Loucy (cell line): ENCODE results near the gene ELL2.

Experiments used
- H2AFZ ChIP-seq: fragments of 200-600 bp; sonication (generic); 2 replicates; pipeline ENCODE4 v1.6.0; 2016; ENCODE audit warnings: antibody characterized with exemption, mild to moderate bottlenecking, low read length, moderate library complexity
- H3F3A ChIP-seq: fragments of 200-600 bp; 2 replicates; pipeline ENCODE4 v1.6.0; 2016; ENCODE audit warnings: antibody characterized with exemption, low read depth, mild to moderate bottlenecking
- H3K27me3 ChIP-seq: fragments of 200-600 bp; sonication (generic); 2 replicates; pipeline ENCODE4 v1.6.1; 2014; ENCODE audit warnings: low read length, mild to moderate bottlenecking; ENCODE audit not compliant: insufficient read depth, poor library complexity, severe bottlenecking
- H3K36me3 ChIP-seq: fragments of 200-600 bp; sonication (generic); 2 replicates; pipeline ENCODE4 v1.6.1; 2016; ENCODE audit warnings: low read length; ENCODE audit not compliant: insufficient read depth
- H3K4me1 ChIP-seq: fragments of 200-600 bp; sonication (generic); 2 replicates; pipeline ENCODE4 v1.5.1; 2014; ENCODE audit warnings: low read length, mild to moderate bottlenecking; ENCODE audit not compliant: insufficient read depth, poor library complexity, severe bottlenecking
- H3K4me2 ChIP-seq: fragments of 200-600 bp; sonication (generic); 2 replicates; pipeline ENCODE4 v1.6.0; 2014; ENCODE audit warnings: antibody characterized with exemption, low read length, low read depth, mild to moderate bottlenecking; ENCODE audit not compliant: poor library complexity, severe bottlenecking
- H3K4me3 ChIP-seq: fragments of 200-600 bp; sonication (generic); 2 replicates; pipeline ENCODE4 v1.5.1; 2014; ENCODE audit warnings: low read length, mild to moderate bottlenecking, mixed read lengths; ENCODE audit not compliant: poor library complexity, severe bottlenecking
- H3K79me2 ChIP-seq: fragments of 200-600 bp; sonication (generic); 2 replicates; pipeline ENCODE4 v1.6.1; 2014; ENCODE audit warnings: low read length; ENCODE audit not compliant: insufficient read depth
- H3K9ac ChIP-seq: fragments of 200-600 bp; sonication (generic); 2 replicates; pipeline ENCODE4 v1.6.0; 2014; ENCODE audit warnings: mild to moderate bottlenecking, low read depth, low read length, moderate library complexity; ENCODE audit not compliant: poor library complexity, severe bottlenecking
- H3K9me2 ChIP-seq: fragments of 200-600 bp; sonication (generic); replicated peaks from 2 replicates; pipeline ENCODE4 v1.6.1; 2016; ENCODE audit warnings: low read depth, low read length, mixed read lengths
- H3K9me3 ChIP-seq: fragments of 200-600 bp; sonication (generic); 2 replicates; pipeline ENCODE4 v1.6.1; 2014; ENCODE audit warnings: mild to moderate bottlenecking, antibody characterized with exemption, low read length, low read depth; ENCODE audit not compliant: insufficient read depth
- H4K20me1 ChIP-seq: fragments of 200-600 bp; sonication (generic); 2 replicates; pipeline ENCODE4 v1.6.0; 2014; ENCODE audit warnings: antibody characterized with exemption, low read length, mild to moderate bottlenecking; ENCODE audit not compliant: insufficient read depth, poor library complexity, severe bottlenecking
- CTCF ChIP-seq: fragments of 200-600 bp; sonication (generic); conservative IDR thresholded peaks from 2 replicates; pipeline ENCODE4 v1.5.1; 2014; ENCODE audit warnings: mild to moderate bottlenecking, antibody characterized with exemption, low read length
- EZH2phosphoT487 ChIP-seq: fragments of 200-600 bp; IDR thresholded peaks from 2 replicates; pipeline ENCODE4 v1.6.1; 2018; ENCODE audit warnings: antibody characterized with exemption, mild to moderate bottlenecking, moderate library complexity, borderline replicate concordance

ELL2 gene

GRCh38 chr5:95883185-95884016 lies 78.2 kb downstream of the ELL2 start:
- Histone ChIP-seq H4K20me1 (no peaks in the 10 kb centered on the region), H3K4me3 (no peak overlapping the region), H3K9me2 (no peaks in the 10 kb centered on the region), H3F3A (no peaks in the 10 kb centered on the region), H2AFZ (no peak overlapping the region), H3K4me2 (no peak overlapping the region), H3K9ac (no peak overlapping the region), H3K4me1 (no peaks in the 10 kb centered on the region), H3K36me3 (no peaks in the 10 kb centered on the region), H3K9me3 (no peaks in the 10 kb centered on the region), H3K27me3 (no peaks in the 10 kb centered on the region), H3K79me2 (no peaks in the 10 kb centered on the region)
- TF ChIP-seq EZH2phosphoT487, result no peak
- TF ChIP-seq CTCF, result no peak

- no peaks in the 10 kb centered on the region for H3K79me2 ChIP-seq
- no peaks in the 10 kb centered on the region for H3K9me2 ChIP-seq
- no peak overlapping the region for H3K4me2 ChIP-seq
- no peak overlapping the region for H2AFZ ChIP-seq
- H3F3A ChIP-seq, result no peaks in the 10 kb centered on the region
- H3K4me1 ChIP-seq, result no peaks in the 10 kb centered on the region
- no peaks in the 10 kb centered on the region for H4K20me1 ChIP-seq
- H3K27me3 ChIP-seq, result no peaks in the 10 kb centered on the region
- H3K9ac ChIP-seq, result no peak overlapping the region
- TF ChIP-seq EZH2phosphoT487 (no peak), CTCF (no peak)
- H3K4me3 ChIP-seq, result no peak overlapping the region
- H3K9me3 ChIP-seq, result no peaks in the 10 kb centered on the region
- no peaks in the 10 kb centered on the region for H3K36me3 ChIP-seq
These were observed 79.8 kb downstream of the ELL2 start for GRCh38 chr5:95881833-95882232.

- H3K79me2 ChIP-seq, result no peaks in the 10 kb centered on the region
- H3F3A ChIP-seq, result no peaks in the 10 kb centered on the region
- no peaks in the 10 kb centered on the region for H3K9me3 ChIP-seq
- H3K27me3 ChIP-seq, result no peaks in the 10 kb centered on the region
- no peak overlapping the region for H3K4me3 ChIP-seq
- H3K9ac ChIP-seq, result no peak overlapping the region
- TF ChIP-seq CTCF (no peak), EZH2phosphoT487 (no peak)
- no peaks in the 10 kb centered on the region for H3K4me1 ChIP-seq
- no peak overlapping the region for H2AFZ ChIP-seq
- H4K20me1 ChIP-seq, result no peaks in the 10 kb centered on the region
- no peaks in the 10 kb centered on the region for H3K9me2 ChIP-seq
- no peaks in the 10 kb centered on the region for H3K36me3 ChIP-seq
- H3K4me2 ChIP-seq, result no peak overlapping the region
These were observed 81.3 kb downstream of the ELL2 start for GRCh38 chr5:95880081-95880926.
